Immature natural killer cell (primary cell): ENCODE measurements around the gene TMEM165. TPM values are rescaled to one million over a fixed set of nuclear protein-coding genes. Genes with fewer than 3 reads are reported as not detected.

ENCODE experiments used
- DNase-seq, 3 donors: peaks; one replicate each; pipeline ENCODE4 v3.0.0; 2022; ENCODE audit warnings: mixed read lengths in 1 of 3
- H3K27ac Mint-ChIP-seq, 6 donors: one replicate each; pipeline ENCODE4 v1.8.0; 2020; ENCODE audit warnings: mixed read lengths in 6 of 6, mild to moderate bottlenecking in 5 of 6, inconsistent platforms in 4 of 6, moderate library complexity in 3 of 6
- H3K27me3 Mint-ChIP-seq, 3 donors: one replicate each; pipeline ENCODE4 v1.8.0; 2020 to 2021; ENCODE audit warnings: low read depth in 3 of 3, mild to moderate bottlenecking in 3 of 3, mixed read lengths in 3 of 3, moderate library complexity in 3 of 3, inconsistent platforms in 1 of 3
- H3K36me3 Mint-ChIP-seq, 3 donors: one replicate each; pipeline ENCODE4 v1.8.0; 2020; ENCODE audit warnings: mixed read lengths in 3 of 3, inconsistent platforms in 2 of 3, mild to moderate bottlenecking in 2 of 3
- H3K4me1 Mint-ChIP-seq, 2 donors: one replicate each; pipeline ENCODE4 v1.8.0; 2020; ENCODE audit warnings: inconsistent platforms in 2 of 2, mild to moderate bottlenecking in 2 of 2, mixed read lengths in 2 of 2, moderate library complexity in 1 of 2
- H3K4me3 Mint-ChIP-seq, 5 donors: one replicate each; pipeline ENCODE4 v1.8.0; 2020; ENCODE audit warnings: mild to moderate bottlenecking in 5 of 5, mixed read lengths in 5 of 5, inconsistent platforms in 3 of 5, moderate library complexity in 3 of 5
- H3K9me3 Mint-ChIP-seq, 6 donors: one replicate each; pipeline ENCODE4 v1.8.0; 2020; ENCODE audit warnings: mild to moderate bottlenecking in 6 of 6, mixed read lengths in 6 of 6, inconsistent platforms in 4 of 6, moderate library complexity in 3 of 6
- polyA plus RNA-seq, 3 donors: library from polyadenylated mRNA; unstranded; fragments of 300-500 nt; fragmentation: Illumina TruSeq; gene quantifications; one replicate each; pipeline ENCODE4 v1.2.3, GENCODE V29; 2021

Gene TMEM165
- polyA plus RNA-seq, 3 donors from 2014 or later: 44.2 to 50.4 (median 44.8) TPM

DNA sequence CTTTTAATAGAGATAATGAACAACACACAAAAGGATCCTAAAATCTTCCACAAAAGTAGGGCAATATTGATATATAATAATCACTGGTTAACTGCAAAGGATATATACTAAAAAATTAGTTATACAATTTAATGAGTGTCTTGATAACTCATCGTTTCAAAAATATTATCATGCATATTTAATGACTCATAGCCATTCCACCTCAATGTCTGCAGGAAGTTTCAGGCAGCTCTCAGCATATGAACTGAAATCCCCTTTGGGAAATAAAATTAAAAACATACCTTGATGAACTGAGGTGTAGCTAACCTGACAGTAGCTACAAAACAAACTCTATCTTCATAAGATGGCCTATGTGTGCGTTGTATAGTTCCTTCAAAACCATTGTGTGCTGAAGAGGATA, 62.9 kb downstream of the TMEM165 start:
- Mint-ChIP-seq H3K27ac (no peak overlapping the region), H3K36me3 (peaks cover 11 to 25% (median 18%) of the 10 kb centered on the region in 3 donors), H3K4me1 (no peaks in the 10 kb centered on the region), H3K9me3 (no peaks in the 10 kb centered on the region), H3K27me3 (peaks cover 0 to 1% (median 0%) of the 10 kb centered on the region in 3 donors), H3K4me3 (no peak overlapping the region)
- DNase-seq: no peak

DNA sequence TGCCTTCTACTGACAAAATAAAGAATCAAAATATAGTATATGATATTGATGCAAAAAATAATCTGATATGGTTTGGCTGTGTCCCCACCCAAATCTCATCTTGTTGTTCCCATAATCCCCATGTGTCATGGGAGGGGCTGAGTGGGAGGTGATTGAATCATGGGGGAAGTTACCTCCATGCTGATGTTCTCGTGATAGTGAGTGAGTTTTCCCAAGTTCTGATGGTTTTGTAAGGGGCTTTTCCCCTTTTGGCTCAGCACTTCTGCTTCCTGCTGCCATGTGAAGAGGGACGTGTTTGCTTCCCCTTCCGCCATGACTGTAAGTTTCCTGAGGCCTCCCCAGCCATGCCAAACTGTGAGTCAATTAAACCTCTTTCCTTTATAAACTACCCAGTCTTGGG, 70.2 kb downstream of the TMEM165 start:
- Mint-ChIP-seq H3K4me1 (no peaks in the 10 kb centered on the region), H3K36me3 (peaks cover 13 to 24% (median 14%) of the 10 kb centered on the region in 3 donors), H3K4me3 (no peak overlapping the region), H3K27ac (no peak overlapping the region), H3K27me3 (peaks cover 0 to 1% (median 0%) of the 10 kb centered on the region in 3 donors), H3K9me3 (no peaks in the 10 kb centered on the region)
- DNase-seq: no peak

DNA sequence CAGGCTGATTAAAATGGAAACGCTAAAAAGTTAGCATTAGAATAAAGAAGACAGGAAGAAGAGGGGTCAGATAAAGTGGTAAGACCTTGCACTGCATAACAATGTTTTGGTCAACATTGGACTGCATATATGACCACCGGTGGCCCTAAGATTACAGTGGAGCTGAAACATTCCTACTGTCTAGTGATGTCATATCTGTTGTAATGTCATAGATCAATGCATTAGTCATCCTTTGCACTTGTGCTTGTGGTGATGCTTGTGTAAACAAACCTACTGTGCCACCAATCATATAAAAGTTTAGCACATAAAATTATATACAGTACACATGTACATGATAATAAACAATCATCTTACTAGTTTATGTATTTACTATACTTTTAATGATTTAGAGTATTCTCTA, 73.0 kb downstream of the TMEM165 start:
- no peak for DNase-seq
- no peaks in the 10 kb centered on the region for H3K9me3 Mint-ChIP-seq
- no peak overlapping the region for H3K27ac Mint-ChIP-seq
- H3K4me1 Mint-ChIP-seq: no peaks in the 10 kb centered on the region
- no peaks in the 10 kb centered on the region for H3K27me3 Mint-ChIP-seq
- peaks cover 10 to 14% (median 13%) of the 10 kb centered on the region in 3 donors for H3K36me3 Mint-ChIP-seq
- no peak overlapping the region for H3K4me3 Mint-ChIP-seq

DNA sequence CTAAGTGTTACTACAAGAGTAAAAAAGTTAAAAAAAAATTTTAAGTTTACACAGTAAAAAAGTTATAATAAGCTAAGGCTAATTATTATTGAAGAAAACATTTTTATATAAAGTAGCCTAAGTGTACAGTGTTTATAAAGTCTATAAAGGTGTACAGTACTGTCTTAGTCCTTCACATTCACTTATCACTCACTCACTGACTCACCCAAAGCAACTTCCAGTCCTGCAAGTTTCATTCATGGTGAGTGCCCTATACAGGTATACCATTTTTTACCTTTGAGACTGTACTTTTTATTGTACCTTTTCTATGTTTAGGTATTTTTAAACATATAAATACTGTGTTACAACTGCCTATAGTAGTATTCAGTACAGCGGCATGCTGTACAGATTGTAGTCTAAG, 74.2 kb downstream of the TMEM165 start:
- Mint-ChIP-seq H3K4me3 (no peak overlapping the region), H3K27ac (no peak overlapping the region), H3K9me3 (no peaks in the 10 kb centered on the region), H3K4me1 (no peaks in the 10 kb centered on the region), H3K27me3 (no peaks in the 10 kb centered on the region), H3K36me3 (peaks cover 20 to 24% (median 23%) of the 10 kb centered on the region in 3 donors)
- no peak for DNase-seq

Other genes with a start within 250 kb of the TMEM165 start
- 10 to 100 TPM in 2 of 3 donors, 1 to 10 TPM in 1; 7.1 to 21.8 (median 17.8) TPM for gene SRD5A3, start 49.7 kb upstream of the TMEM165 start, polyA plus RNA-seq
- gene CLOCK, start 151.0 kb downstream of the TMEM165 start, polyA plus RNA-seq: 1 to 10 TPM; 1.1 to 7.0 (median 4.7) TPM
- gene PDCL2, start 196.3 kb downstream of the TMEM165 start, polyA plus RNA-seq: not detected
- gene NMU, start 240.3 kb downstream of the TMEM165 start, polyA plus RNA-seq: not detected